ENCODE measurements around the gene TMPRSS9.

- TF ChIP-seq EZH2 (IDR thresholded peaks at IDR 0.05; ENCODE audit: borderline replicate concordance, low read length) = no peak
- no peak for TF ChIP-seq CTCF (IDR thresholded peaks at IDR 0.05; ENCODE audit: low read length)
These were observed 34.6 kb upstream of the TMPRSS9 start for GRCh38 chr19:2325281-2326046.
